ENCODE measurements around the gene SYPL2. TPM values are rescaled to one million over a fixed set of nuclear protein-coding genes. Genes with fewer than 3 reads are reported as not detected.

Gene SYPL2
- 1 to 10 TPM in 2 of 8 experiments, under 1 TPM in 6; 0.11 to 2.2 (median 0.81) TPM for total RNA-seq

DNA sequence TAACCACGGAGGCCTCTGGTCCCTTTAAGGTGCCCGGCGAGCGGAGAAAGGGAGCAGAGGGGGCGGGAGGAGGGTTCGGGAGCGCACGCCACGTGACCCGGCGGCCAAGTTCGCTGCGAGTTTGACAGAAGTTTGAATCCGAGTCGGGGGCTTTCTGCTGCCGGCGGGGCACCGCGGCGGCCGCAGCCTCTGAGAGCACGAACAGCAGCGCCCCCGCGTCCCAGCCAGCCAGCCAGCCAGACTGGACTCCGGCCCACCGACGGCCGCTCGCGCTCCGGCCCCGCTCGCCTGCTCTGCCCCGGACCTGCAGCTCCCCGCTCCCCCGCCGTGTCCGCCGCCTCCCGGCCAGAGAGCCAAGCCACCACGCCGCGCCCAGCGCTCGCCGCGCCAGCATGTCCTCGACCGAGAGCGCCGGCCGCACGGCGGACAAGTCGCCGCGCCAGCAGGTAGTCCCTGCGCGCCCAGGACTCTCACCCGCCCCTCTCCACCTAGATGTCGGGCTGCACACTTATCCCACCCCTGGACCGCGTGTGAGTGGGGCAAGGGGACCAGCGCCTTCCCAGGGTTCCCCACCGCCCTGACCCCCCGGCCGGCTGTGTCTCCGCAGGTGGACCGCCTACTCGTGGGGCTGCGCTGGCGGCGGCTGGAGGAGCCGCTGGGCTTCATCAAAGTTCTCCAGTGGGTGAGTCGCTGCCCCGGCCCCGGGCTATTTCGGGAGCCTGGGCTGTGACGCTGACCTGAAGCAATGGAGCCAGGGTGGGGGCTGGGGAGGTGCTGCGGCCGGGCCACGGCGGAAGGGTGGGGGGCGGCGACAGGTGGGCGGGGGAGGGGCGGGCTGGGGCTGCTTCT, at the start of gene SYPL2:
Gene SYPL2, plus strand, starts transcription at position 95 of the 849 bp plus-strand sequence. Its CDS starts 298 bp downstream, at position 393.
- 0% methylated on average over 5 of the region's 88 CpGs; no CpG with 5 or more reads in 9 of the 10 experiments for WGBS, 10 experiments
- Histone ChIP-seq H3K4me1 (replicated peaks in 1 of 2) (peaks cover 2 to 4% of the 10 kb centered on the region in 2 donors), H3K27ac (no peak within 1 kb of the TSS), H3K4me3 (peak within 1 kb of the TSS; percentile 17 to 38 (median 32))
- peak; percentile 75 to 88 (median 80) for ATAC-seq (replicated peaks in 6 of 8)
- in situ Hi-C loops (cut with MboI; ENCODE audit: low pct_unique_long_range_greater_than_20kb in 2 of 9, low sequenced_read_pairs in 9 of 9, unreplicated experiment in 9 of 9): no loop called here

DNA sequence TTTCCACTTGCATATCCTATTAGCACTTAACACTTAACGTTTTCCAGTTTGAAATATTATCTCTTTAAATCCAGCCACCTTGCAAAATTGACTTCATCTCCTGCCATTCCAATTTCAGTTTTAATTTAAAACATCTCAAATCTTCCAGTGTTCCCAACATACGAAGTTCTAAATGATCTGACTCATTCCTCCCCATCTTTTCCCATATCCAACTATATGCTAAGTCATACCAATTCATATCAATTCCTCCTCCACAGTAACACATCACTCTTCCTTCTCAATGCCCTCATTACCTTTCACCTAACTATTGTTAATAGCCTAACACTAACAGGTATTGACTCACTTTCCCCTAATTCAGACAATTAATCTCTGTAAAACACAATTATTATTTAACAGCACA, 42.8 kb upstream of the SYPL2 start:
- ATAC-seq (replicated peaks in 6 of 8): no peak
- Histone ChIP-seq H3K4me1 (replicated peaks in 1 of 2) (peaks cover 10 to 22% of the 10 kb centered on the region in 2 donors), H3K4me3 (no peak overlapping the region), H3K27ac (no peak overlapping the region)
- WGBS, 10 experiments: 0 to 100% (median 85%) methylated on average over 1 to 2 of the region's 2 CpGs
- in situ Hi-C loops (cut with MboI; ENCODE audit: low pct_unique_long_range_greater_than_20kb in 2 of 9, low sequenced_read_pairs in 9 of 9, unreplicated experiment in 9 of 9): no loop called here

DNA sequence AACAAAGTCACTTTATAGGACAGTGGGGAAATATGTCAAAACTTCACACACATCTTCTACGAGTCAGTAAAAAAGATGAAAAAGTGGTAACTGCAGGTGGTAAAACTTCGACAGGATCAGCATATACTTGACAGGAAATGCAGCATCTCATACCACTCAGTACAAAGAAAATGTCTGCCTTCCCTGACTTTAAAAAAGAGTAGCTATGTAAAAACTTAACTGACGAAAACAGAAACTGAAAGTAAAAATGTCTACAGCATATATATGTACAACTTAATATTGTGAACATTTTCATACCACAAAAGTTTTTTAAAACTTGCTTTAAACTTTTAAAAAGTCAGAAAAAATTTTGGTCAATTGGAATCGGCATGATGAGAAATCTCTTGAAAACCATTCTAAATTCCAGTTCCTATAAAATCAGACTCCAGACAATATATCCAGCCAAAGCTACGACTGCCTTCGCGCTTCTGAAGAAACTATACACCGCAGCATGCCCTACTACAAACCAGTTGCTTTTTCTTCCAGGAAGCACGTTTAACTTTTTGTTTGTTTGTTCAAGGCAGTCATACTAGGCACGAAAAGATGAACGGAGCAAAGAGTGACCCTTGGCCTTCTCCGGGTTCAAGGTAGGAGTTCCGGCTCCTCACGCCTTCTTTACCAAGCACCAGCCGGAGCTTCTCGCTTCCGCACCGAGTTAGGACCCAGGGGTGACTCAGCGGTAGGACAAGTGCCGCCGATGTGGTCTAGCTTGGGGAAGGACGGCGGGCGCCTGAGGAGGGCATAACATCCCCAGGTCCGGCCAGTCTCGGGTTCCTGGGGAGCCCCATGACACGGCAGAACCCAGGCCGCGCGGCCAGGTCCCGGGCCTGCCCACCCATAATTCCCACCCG, 40.7 kb upstream of the SYPL2 start:
- Histone ChIP-seq H3K4me1 (replicated peaks in 1 of 2) (peaks cover 10 to 22% of the 10 kb centered on the region in 2 donors), H3K27ac (peak overlapping the region; percentile 88 to 97), H3K4me3 (peak overlapping the region; percentile 70 to 89 (median 81))
- in situ Hi-C loops (cut with MboI; ENCODE audit: low pct_unique_long_range_greater_than_20kb in 2 of 9, low sequenced_read_pairs in 9 of 9, unreplicated experiment in 9 of 9): no loop called here
- WGBS, 10 experiments: 0 to 5% (median 3%) methylated on average over 6 to 23 of the region's 32 CpGs; no CpG with 5 or more reads in 1 of the 10 experiments
- peak in 7 of 8 experiments; percentile 42 to 68 (median 52) for ATAC-seq (replicated peaks in 6 of 8)

DNA sequence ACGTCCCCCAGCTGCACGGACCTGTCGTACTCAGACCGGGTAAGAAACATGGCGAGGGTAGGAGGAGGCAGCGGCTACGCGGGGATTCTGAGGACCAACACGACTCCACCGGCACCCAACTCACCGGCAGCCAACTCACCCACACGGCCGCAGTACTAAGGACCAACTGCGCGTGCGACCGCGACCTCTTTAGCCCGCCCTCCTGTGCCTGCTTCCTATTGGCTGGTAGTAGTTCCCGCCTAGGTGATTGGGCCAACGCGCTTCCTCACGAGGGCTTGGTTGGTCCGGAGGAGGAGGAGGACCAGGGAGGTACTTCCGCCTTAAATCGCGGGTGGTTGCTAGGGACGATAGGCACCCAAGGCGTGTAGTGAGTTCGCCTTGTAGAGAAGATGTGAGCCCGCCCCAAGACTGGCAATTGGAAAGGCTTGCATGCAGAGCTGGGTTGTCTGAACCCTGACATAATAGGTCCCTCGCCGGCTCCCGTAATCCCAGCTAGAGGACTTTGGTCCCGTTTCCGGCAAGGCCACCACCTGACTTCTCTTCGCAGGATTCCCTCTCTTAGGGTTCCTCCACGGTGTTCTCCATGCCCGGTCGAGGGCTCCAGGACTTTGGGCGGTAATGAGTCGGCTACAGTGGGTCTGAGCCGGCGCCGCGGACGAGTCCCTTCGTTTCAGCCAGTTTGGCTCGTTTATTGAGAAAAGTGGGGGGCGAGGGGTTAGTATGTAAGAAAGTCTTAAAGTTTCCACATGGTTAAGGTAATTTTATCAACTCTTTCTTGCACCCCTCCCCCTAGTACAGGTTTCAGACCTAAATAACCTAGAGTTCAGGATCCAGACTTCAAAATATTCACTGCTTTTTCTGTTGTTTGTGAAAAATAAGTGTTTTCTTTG, 39.8 kb upstream of the SYPL2 start, which contains the start of gene PSMA5:
Gene PSMA5, minus strand, starts transcription at position 168 of the 890 bp plus-strand sequence. Its CDS starts 118 bp downstream, at position 50.
- Histone ChIP-seq H3K27ac (peak within 1 kb of the TSS; percentile 88 to 97), H3K4me1 (replicated peaks in 1 of 2) (peaks cover 10 to 22% of the 10 kb centered on the region in 2 donors), H3K4me3 (peak within 1 kb of the TSS; percentile 70 to 89 (median 81))
- peak; percentile 93 to 98 (median 96) for ATAC-seq (replicated peaks in 6 of 8)
- 0 to 8% (median 0%) methylated on average over 2 to 43 of the region's 50 CpGs; no CpG with 5 or more reads in 3 of the 10 experiments for WGBS, 10 experiments
- in situ Hi-C loops (cut with MboI; ENCODE audit: low pct_unique_long_range_greater_than_20kb in 2 of 9, low sequenced_read_pairs in 9 of 9, unreplicated experiment in 9 of 9): no loop called here

DNA sequence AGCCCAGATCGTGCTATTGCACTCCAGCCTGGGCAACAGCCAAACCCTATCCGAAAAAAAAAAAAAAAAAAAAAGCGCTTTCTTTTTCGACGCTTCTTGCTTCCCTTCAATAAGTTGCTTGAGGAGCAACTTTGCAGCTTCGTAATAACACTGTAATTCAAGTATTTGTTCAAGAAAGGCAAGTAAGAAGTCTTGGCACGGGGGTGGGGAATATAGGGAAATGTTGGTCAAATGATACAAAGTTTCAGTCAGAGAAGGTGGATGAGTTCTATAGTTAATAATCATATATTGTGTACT, 39.2 kb upstream of the SYPL2 start:
- peak overlapping the region; percentile 50 to 97 for H3K27ac ChIP-seq
- peak overlapping the region; percentile 70 to 89 (median 81) for H3K4me3 ChIP-seq
- no peak for ATAC-seq (replicated peaks in 6 of 8)
- in situ Hi-C loops (cut with MboI; ENCODE audit: low pct_unique_long_range_greater_than_20kb in 2 of 9, low sequenced_read_pairs in 9 of 9, unreplicated experiment in 9 of 9): no loop called here
- H3K4me1 ChIP-seq (replicated peaks in 1 of 2): peaks cover 10 to 22% of the 10 kb centered on the region in 2 donors
- WGBS, 10 experiments: 2 to 10% (median 7%) methylated on average over 3 to 7 of the region's 7 CpGs; no CpG with 5 or more reads in 1 of the 10 experiments

DNA sequence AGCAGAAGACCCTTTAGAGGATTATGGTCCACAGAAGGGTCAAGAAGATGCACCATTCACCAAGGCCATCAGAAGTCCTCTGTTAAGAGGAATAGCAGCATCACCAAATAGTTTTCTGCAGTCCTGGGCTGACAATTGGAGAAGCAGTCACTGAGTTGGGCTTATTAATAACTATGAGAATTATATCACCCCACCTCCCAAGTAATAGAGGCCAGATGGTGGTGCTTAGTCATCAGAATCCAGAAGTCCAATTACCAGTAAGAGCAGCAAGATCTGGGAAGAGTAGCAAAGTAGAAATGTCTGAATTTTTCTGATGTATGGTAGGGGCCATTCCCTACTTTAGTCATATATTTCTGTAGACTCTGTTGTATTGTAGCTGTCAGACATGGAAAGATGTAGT, 34.0 kb upstream of the SYPL2 start:
- H3K4me1 ChIP-seq (replicated peaks in 1 of 2): peaks cover 5 to 6% of the 10 kb centered on the region in 2 donors
- peak in 4 of 8 experiments; percentile 12 to 92 (median 63) for ATAC-seq (replicated peaks in 6 of 8)

DNA sequence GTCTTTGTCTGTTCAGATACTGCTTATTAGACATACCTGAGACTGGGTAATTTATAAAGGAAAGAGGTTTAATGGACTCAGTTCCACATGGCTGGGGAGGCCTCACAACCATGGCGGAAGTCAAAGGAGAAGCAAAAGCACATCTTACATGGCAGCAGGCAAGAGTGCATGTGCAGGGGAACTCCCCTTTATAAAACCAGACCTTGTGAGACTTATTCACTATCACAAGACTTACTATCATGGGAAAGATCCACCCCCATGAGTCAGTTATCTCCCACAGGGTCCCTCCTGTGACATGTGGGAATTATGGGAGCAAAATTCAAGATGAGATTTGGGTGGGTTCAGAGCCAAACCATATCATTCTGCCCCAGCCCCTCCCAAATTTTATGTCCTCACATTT, 33.0 kb upstream of the SYPL2 start:
- no peak overlapping the region for H3K4me3 ChIP-seq
- H3K4me1 ChIP-seq (replicated peaks in 1 of 2): no peaks in the 10 kb centered on the region
- 80 to 100% (median 100%) methylated on average over 1 of the region's 1 CpG; no CpG with 5 or more reads in 5 of the 10 experiments for WGBS, 10 experiments
- in situ Hi-C loops (cut with MboI; ENCODE audit: low pct_unique_long_range_greater_than_20kb in 2 of 9, low sequenced_read_pairs in 9 of 9, unreplicated experiment in 9 of 9): no loop called here
- peak in 2 of 8 experiments; percentile 20 to 42 for ATAC-seq (replicated peaks in 6 of 8)
- H3K27ac ChIP-seq: no peak overlapping the region

More for the DNA sequence above, 34.0 kb upstream of the SYPL2 start:
- in situ Hi-C loops (cut with MboI; ENCODE audit: low pct_unique_long_range_greater_than_20kb in 2 of 9, low sequenced_read_pairs in 9 of 9, unreplicated experiment in 9 of 9): no loop called here
- Histone ChIP-seq H3K27ac (no peak overlapping the region), H3K4me3 (no peak overlapping the region)

DNA sequence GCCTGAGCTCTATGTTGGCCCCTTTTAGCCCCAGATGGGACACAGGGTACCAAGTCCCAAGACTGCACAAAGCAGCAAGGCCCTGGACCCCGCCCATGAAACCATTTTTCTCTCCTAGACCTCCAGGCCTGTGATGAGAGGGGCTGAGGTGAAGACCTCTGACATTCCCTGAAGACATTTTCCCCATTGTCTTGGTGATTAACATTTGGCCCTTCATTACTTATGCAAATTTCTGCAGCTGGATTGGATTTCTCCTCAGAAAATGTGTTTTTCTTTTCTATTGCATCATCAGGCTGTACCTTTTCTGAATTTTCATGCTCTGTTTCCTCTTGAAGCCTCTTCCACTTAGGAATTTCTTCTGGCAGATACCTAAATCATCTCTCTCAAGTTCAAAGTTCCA, 31.9 kb upstream of the SYPL2 start:
- peaks cover 0 to 4% of the 10 kb centered on the region in 2 donors for H3K4me1 ChIP-seq (replicated peaks in 1 of 2)
- no peak overlapping the region for H3K4me3 ChIP-seq
- ATAC-seq (replicated peaks in 6 of 8): no peak
- in situ Hi-C loops (cut with MboI; ENCODE audit: low pct_unique_long_range_greater_than_20kb in 2 of 9, low sequenced_read_pairs in 9 of 9, unreplicated experiment in 9 of 9): no loop called here
- WGBS, 10 experiments: 14 to 100% (median 89%) methylated on average over 1 of the region's 1 CpG; no CpG with 5 or more reads in 3 of the 10 experiments
- no peak overlapping the region for H3K27ac ChIP-seq

DNA sequence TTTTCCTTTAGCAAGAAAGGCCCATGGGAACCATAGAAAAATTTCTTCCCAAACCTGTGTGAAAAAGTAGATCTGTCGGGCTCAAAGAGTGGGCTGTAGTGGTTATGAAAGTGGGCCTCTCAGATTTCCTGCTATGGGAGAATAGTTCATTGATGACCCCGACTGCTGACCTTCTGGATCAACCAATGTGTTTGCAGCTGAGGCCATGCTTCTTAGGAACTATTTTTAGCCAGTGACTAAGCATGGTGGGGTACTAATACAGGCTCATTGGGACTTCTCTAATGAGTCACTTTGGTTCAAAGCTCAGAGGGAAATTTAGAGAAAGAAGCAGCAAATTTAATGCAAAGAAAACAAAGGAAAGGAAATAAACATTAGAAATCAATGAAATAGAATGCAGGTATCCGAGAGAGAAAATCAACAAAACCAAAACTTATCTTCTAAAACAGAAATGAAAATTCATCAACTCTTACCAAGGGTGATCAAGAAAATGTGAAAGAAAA, 27.5 kb upstream of the SYPL2 start:
- peak overlapping the region; percentile 23 to 31 for H3K27ac ChIP-seq
- 13 to 93% (median 69%) methylated on average over 2 to 3 of the region's 3 CpGs for WGBS, 10 experiments

DNA sequence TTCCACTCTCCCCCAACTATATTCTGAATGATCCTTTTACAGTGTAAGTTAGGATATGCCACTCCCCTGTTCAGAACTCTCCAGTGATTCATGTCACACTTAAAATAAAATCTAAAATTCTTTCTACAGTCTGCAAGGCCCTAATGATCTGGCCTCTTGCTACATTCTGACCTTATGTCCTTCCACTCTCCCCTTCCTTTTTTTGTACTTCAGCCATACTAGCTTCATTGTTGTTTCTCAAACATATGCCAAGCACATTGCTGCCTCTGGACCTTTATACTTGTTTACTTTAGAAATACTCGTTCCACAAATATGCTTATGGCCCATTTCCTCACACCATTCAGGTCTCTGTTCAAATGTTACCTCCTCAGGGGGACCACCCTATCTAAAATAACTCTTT, 25.3 kb upstream of the SYPL2 start:
- 0 to 60% (median 22%) methylated on average over 1 of the region's 1 CpG; no CpG with 5 or more reads in 4 of the 10 experiments for WGBS, 10 experiments
- in situ Hi-C loops (cut with MboI; ENCODE audit: low pct_unique_long_range_greater_than_20kb in 2 of 9, low sequenced_read_pairs in 9 of 9, unreplicated experiment in 9 of 9): no loop called here

More for the DNA sequence above, 27.5 kb upstream of the SYPL2 start:
- ATAC-seq (replicated peaks in 6 of 8): peak in 7 of 8 experiments; percentile 81 to 100 (median 99)
- Histone ChIP-seq H3K4me1 (replicated peaks in 1 of 2) (peaks cover 0 to 4% of the 10 kb centered on the region in 2 donors), H3K4me3 (no peak overlapping the region)
- in situ Hi-C loops (cut with MboI; ENCODE audit: low pct_unique_long_range_greater_than_20kb in 2 of 9, low sequenced_read_pairs in 9 of 9, unreplicated experiment in 9 of 9): no loop called here

DNA sequence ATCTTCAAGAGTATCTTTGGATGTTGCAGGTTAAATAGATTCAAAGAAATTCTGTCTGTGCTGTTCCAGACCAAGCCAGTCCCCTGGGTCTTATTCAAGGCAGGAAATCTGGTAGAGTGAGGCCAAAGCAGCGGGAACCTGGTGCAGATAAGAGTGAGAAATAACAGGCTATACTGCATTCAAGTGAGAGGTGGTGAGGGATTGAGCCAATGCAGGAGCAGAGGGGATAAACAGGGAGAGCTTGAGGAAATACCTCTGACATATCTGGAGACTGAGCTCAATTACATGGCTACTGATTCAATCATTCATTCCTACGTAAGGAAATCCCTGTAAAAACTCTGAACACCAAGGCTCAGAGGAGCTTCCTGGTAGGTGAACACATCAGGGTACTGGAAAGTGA, 22.9 kb upstream of the SYPL2 start:
- no peak for ATAC-seq (replicated peaks in 6 of 8)
- peaks cover 0 to 3% of the 10 kb centered on the region in 2 donors for H3K4me1 ChIP-seq (replicated peaks in 1 of 2)
- WGBS, 10 experiments: 29 to 80% (median 71%) methylated on average over 1 to 2 of the region's 2 CpGs; no CpG with 5 or more reads in 3 of the 10 experiments
- H3K27ac ChIP-seq: no peak overlapping the region
- no peak overlapping the region for H3K4me3 ChIP-seq
- in situ Hi-C loops (cut with MboI; ENCODE audit: low pct_unique_long_range_greater_than_20kb in 2 of 9, low sequenced_read_pairs in 9 of 9, unreplicated experiment in 9 of 9): no loop called here

More for the DNA sequence above, 25.3 kb upstream of the SYPL2 start:
- ATAC-seq (replicated peaks in 6 of 8): peak in 3 of 8 experiments; percentile 34 to 59 (median 40)
- no peak overlapping the region for H3K4me3 ChIP-seq
- no peak overlapping the region for H3K27ac ChIP-seq
- peaks cover 0 to 4% of the 10 kb centered on the region in 2 donors for H3K4me1 ChIP-seq (replicated peaks in 1 of 2)

DNA sequence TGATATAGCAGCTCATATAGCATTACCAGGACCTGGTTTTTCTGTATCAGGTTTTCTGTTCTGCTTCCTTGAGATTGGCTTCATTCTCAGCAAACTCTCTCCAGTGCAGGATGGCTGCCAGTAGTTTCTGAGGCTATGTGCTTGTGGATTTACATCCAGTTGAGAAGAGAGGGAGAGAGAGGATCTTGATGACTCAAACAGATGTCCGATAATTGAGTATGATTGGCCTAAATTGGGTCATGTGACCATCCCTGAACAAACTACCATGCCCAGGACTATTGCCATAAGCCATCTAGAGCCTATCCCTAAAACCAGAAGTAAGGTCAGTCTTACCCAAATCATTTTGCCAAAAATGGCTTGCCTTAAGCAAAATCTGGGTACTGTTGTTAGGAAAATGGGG, 22.0 kb upstream of the SYPL2 start:
- WGBS, 10 experiments: 33 to 100% (median 90%) methylated on average over 1 of the region's 1 CpG; no CpG with 5 or more reads in 3 of the 10 experiments
- ATAC-seq (replicated peaks in 6 of 8): peak in 2 of 8 experiments; percentile 37 to 42
- H3K4me1 ChIP-seq (replicated peaks in 1 of 2): no peaks in the 10 kb centered on the region
- in situ Hi-C loops (cut with MboI; ENCODE audit: low pct_unique_long_range_greater_than_20kb in 2 of 9, low sequenced_read_pairs in 9 of 9, unreplicated experiment in 9 of 9): no loop called here
- no peak overlapping the region for H3K4me3 ChIP-seq
- H3K27ac ChIP-seq: no peak overlapping the region

Measured in motor neuron (in vitro differentiated cells).